ENCODE results near the gene RNF121. TPM values are rescaled to one million over a fixed set of nuclear protein-coding genes. Genes with fewer than 3 reads are reported as not detected.

RNF121 gene
- total RNA-seq, 6 experiments from 2014 or later = 36.7 to 41.6 (median 38.7) TPM

GRCh38 chr11:72008728-72009127 lies 79.9 kb downstream of the RNF121 start:
- no peak for DNase-seq
- peaks cover 26% of the 10 kb centered on the region; the same call in 1 of the 2 replicates for H3K36me3 Mint-ChIP-seq (ENCODE audit: low read depth)
- TF ChIP-seq CTCF (IDR thresholded peaks at IDR 0.05) = no peak
- no peak overlapping the region for H3K4me3 Mint-ChIP-seq
- peaks cover 28% of the 10 kb centered on the region for H3K27me3 Mint-ChIP-seq (ENCODE audit: insufficient read depth)
- no peaks in the 10 kb centered on the region for H3K4me1 Mint-ChIP-seq (ENCODE audit: low read depth)
- no peaks in the 10 kb centered on the region for H3K9me3 Mint-ChIP-seq
- H3K27ac Mint-ChIP-seq = peak overlapping the region; percentile 40

- H3K27me3 Mint-ChIP-seq (ENCODE audit: insufficient read depth) = peaks cover 24% of the 10 kb centered on the region
- H3K9me3 Mint-ChIP-seq = no peaks in the 10 kb centered on the region
- TF ChIP-seq CTCF (IDR thresholded peaks at IDR 0.05) = no peak
- peak overlapping the region; percentile 11; the same call in 1 of the 2 replicates for H3K27ac Mint-ChIP-seq
- no peak overlapping the region for H3K4me3 Mint-ChIP-seq
- no peaks in the 10 kb centered on the region for H3K4me1 Mint-ChIP-seq (ENCODE audit: low read depth)
- DNase-seq = no peak
- H3K36me3 Mint-ChIP-seq (ENCODE audit: low read depth) = peaks cover 30% of the 10 kb centered on the region; the same call in 1 of the 2 replicates
These were observed 80.3 kb downstream of the RNF121 start for GRCh38 chr11:72009156-72009555.

DNA sequence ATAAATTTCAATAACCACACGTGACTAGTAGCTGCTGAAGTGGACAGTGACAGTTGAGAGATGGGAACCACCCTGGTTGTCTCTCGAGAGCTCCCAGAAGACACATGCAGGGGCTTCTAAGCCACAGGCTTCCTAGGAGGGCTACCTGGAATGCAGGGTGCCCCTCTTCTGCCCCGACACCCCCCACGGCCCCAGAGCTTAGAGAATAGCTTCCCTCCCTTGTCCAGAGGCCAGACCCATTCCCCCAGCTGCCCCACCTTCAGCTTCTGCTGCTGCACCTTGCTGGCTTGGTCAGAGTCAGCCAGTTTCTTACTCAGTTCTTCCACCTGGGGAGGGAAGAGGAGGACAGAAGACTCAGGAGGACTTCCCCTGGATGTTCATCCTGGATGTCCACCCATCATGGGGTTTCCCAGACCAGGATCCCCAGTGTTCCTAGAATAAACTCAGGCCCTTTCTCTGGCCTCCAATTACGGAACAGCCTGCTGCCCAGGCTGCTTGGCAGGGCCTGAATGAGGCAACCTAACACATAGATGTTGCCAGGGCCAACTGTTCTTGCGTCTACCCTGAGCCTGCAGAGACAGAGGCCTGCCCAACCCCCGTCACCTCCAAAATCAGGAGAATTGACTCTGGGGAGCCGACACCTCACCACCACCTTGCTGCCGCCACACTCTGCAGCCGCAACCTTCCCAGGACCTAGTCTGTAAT lies 81.8 kb downstream of the RNF121 start:
- no peaks in the 10 kb centered on the region for H3K4me1 Mint-ChIP-seq (ENCODE audit: low read depth)
- H3K9me3 Mint-ChIP-seq = no peaks in the 10 kb centered on the region
- peak overlapping the region; percentile 21; the same call in 1 of the 2 replicates for H3K27ac Mint-ChIP-seq
- peaks cover 46% of the 10 kb centered on the region for H3K36me3 Mint-ChIP-seq (ENCODE audit: low read depth)
- H3K27me3 Mint-ChIP-seq (ENCODE audit: insufficient read depth) = peaks cover 25% of the 10 kb centered on the region
- H3K4me3 Mint-ChIP-seq = no peak overlapping the region
- DNase-seq = no peak
- no peak for TF ChIP-seq CTCF (IDR thresholded peaks at IDR 0.05)

GRCh38 chr11:72012091-72012630 lies 83.3 kb downstream of the RNF121 start:
- peaks cover 17% of the 10 kb centered on the region for H3K27me3 Mint-ChIP-seq (ENCODE audit: insufficient read depth)
- no peak for TF ChIP-seq CTCF (IDR thresholded peaks at IDR 0.05)
- H3K9me3 Mint-ChIP-seq = no peaks in the 10 kb centered on the region
- no peak overlapping the region for H3K27ac Mint-ChIP-seq
- H3K4me1 Mint-ChIP-seq (ENCODE audit: low read depth) = no peaks in the 10 kb centered on the region
- peaks cover 47% of the 10 kb centered on the region for H3K36me3 Mint-ChIP-seq (ENCODE audit: low read depth)
- no peak for DNase-seq
- H3K4me3 Mint-ChIP-seq = no peak overlapping the region

DNA sequence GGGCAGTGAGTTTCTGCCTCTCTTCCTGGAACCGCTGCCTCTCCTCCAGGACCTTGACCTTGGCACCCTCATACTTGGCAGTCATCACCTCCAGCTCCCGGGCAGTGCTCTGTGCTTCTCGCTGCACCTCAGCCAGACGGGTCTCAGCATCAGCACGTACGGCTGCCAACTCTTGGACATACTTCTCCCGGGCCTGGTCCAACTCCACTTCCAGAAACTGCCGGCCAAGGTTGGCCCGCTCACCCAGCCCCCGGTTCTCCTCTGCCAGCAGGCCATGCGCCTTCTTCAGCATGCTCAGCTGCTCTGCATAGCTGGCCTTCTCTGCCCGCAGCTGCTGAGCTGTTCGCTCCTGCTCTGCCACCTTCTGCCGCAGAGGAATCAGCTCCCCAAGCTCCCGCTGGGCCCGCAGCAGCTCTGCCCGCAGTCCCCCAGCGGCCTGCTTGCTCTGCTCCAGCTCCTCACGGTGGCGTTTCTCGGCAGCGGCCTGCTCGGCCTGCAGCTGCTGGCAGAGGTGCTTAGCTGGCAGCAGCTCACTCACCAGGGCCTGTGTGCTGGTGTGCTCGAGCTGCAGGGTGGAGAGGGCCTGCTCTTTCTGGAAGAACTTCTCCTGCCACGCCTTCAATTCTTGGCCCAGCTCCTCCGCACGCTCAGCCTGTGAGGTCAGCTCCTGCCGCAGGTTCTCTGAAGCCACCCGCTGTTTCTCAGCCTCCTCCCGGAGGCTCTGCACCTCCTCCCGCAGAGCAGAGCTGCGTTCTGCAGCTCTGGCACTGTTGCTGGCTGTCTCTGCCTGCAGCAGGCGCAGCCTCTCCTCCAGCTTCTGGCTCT lies 84.3 kb downstream of the RNF121 start:
- no peak overlapping the region for H3K27ac Mint-ChIP-seq
- peaks cover 39% of the 10 kb centered on the region for H3K36me3 Mint-ChIP-seq (ENCODE audit: low read depth)

More for the DNA sequence above, 84.3 kb downstream of the RNF121 start:
- TF ChIP-seq CTCF (IDR thresholded peaks at IDR 0.05) = no peak
- Mint-ChIP-seq H3K4me3 (peak overlapping the region; percentile 60; the same call in 1 of the 2 replicates), H3K9me3 (no peaks in the 10 kb centered on the region), H3K27me3 (ENCODE audit: insufficient read depth) (peaks cover 17% of the 10 kb centered on the region), H3K4me1 (ENCODE audit: low read depth) (no peaks in the 10 kb centered on the region)
- no peak for DNase-seq
